ENCODE data around the gene KRT14.

DNA sequence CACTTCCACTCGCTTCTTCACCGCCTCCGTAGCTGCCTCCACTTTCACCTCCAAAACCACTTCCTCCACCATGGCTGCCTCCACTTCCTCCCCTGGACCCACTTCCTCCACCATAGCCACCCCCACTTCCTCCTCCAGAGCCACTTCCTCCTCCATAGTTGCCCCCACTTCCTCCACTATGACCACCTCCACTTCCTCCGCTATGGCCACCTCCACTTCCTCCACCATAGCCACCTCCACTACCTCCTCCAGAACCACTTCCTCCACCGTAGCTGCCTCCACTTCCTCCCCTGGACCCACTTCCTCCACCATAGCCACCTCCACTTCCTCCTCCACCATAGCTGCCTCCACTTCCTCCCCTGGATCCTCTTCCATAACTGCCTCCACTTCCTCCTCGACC lies 19.4 kb downstream of the KRT14 start:
- TF ChIP-seq, protein P1, sequence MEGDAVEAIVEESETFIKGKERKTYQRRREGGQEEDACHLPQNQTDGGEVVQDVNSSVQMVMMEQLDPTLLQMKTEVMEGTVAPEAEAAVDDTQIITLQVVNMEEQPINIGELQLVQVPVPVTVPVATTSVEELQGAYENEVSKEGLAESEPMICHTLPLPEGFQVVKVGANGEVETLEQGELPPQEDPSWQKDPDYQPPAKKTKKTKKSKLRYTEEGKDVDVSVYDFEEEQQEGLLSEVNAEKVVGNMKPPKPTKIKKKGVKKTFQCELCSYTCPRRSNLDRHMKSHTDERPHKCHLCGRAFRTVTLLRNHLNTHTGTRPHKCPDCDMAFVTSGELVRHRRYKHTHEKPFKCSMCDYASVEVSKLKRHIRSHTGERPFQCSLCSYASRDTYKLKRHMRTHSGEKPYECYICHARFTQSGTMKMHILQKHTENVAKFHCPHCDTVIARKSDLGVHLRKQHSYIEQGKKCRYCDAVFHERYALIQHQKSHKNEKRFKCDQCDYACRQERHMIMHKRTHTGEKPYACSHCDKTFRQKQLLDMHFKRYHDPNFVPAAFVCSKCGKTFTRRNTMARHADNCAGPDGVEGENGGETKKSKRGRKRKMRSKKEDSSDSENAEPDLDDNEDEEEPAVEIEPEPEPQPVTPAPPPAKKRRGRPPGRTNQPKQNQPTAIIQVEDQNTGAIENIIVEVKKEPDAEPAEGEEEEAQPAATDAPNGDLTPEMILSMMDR (IDR thresholded peaks at IDR 0.05): no peak
- TF ChIP-seq POLR2A (IDR thresholded peaks at IDR 0.05): no peak
- no peak for TF ChIP-seq POLR2AphosphoS5 (IDR thresholded peaks at IDR 0.05)
